Body of pancreas (tissue), 4 donors: ENCODE results near the gene GJB6.

Experiments
- CTCF ChIP-seq, 7 experiments: fragments of 450-650 bp in 4 of 7; fragments of 200-600 bp in 3 of 7; sonication (generic) in 3 of 7; IDR thresholded peaks; one replicate each; pipeline ENCODE4 v1.5.1; 2016 to 2019; ENCODE audit warnings: antibody characterized with exemption in 7 of 7
- POLR2A ChIP-seq, 3 donors: fragments of 450-650 bp; IDR thresholded peaks; one replicate each; pipeline ENCODE4 v1.6.1; 2016; ENCODE audit warnings: antibody characterized with exemption in 3 of 3, mild to moderate bottlenecking in 2 of 3

GRCh38 chr13:20241593-20241992 lies 9.5 kb upstream of the GJB6 start:
- TF ChIP-seq CTCF (IDR thresholded peaks at IDR 0.05): no peak
- TF ChIP-seq POLR2A (IDR thresholded peaks at IDR 0.05): no peak
